Measurements from ENCODE around the gene PROZ. TPM values are rescaled to one million over a fixed set of nuclear protein-coding genes. Genes with fewer than 3 reads are reported as not detected.

PROZ gene
- total RNA-seq, 1 donor from 2014 or later = not detected

DNA sequence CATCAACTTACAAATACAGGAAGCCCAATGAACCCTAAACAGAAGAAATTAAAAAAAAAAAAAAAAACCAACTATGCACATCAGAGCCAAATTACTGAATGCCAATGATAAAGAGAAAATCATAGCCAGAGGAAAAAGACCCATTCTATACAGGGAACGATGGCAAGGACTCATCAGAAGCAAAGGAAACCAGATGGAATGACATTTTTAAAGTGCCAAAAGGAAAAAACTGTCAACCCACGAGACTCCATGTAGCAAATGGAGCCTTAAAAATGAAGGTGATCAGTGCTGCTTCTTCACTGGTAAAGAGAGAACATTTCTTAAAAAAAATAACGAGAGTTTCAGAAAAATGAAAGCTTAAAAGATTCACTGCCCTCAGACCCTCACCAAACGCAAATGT, 31.7 kb downstream of the PROZ start:
- intact Hi-C loops (cut with DNase I) = no loop called here
- ATAC-seq = no peak
- DNase-seq (ENCODE audit: low spot score) = no peak

- no peak for ATAC-seq
- intact Hi-C loops (cut with DNase I) = no loop called here
- no peak for DNase-seq (ENCODE audit: low spot score)
Observed at GRCh38 chr13:113192279-113192678, 33.8 kb downstream of the PROZ start.

GRCh38 chr13:113192902-113193301, 34.5 kb downstream of the PROZ start:
- DNase-seq (ENCODE audit: low spot score) = no peak
- intact Hi-C loops (cut with DNase I) = no loop called here
- ATAC-seq = no peak

DNA sequence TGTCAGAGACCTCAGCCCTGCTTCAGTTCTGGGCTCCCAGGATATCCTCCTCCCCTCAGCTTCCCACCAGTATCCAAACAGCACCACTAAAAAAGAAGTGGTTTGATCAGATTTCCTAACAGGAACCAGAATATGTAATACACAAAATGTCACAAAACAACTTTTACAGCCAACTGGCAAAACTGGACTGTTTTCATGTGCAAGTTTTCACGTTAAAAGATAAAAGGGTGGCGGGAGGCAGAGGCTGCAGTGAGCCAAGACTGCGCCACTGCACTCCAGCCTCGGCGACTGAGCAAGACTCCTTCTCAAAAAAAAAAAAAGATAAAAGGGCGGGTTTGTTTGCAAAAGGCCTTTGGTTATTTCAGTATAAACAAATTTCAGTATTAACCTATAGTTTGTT, 36.9 kb downstream of the PROZ start:
- no peak for ATAC-seq
- no peak for DNase-seq (ENCODE audit: low spot score)
- intact Hi-C loops (cut with DNase I) = no loop called here

GRCh38 chr13:113196970-113197737, 38.7 kb downstream of the PROZ start:
- no peak for DNase-seq (ENCODE audit: low spot score)
- intact Hi-C loops (cut with DNase I) = no loop called here
- ATAC-seq = no peak

GRCh38 chr13:113201815-113202214, 43.4 kb downstream of the PROZ start:
- DNase-seq (ENCODE audit: low spot score) = no peak
- intact Hi-C loops (cut with DNase I) = no loop called here
- no peak for ATAC-seq

GRCh38 chr13:113202912-113203311, 44.5 kb downstream of the PROZ start:
- intact Hi-C loops (cut with DNase I) = no loop called here
- DNase-seq (ENCODE audit: low spot score) (no peak), ATAC-seq (no peak)

- ATAC-seq (no peak), DNase-seq (ENCODE audit: low spot score) (no peak)
- intact Hi-C loops (cut with DNase I) = no loop called here
Observed at GRCh38 chr13:113203507-113204377, 45.3 kb downstream of the PROZ start.

GRCh38 chr13:113204378-113204734, 45.9 kb downstream of the PROZ start:
- DNase-seq (ENCODE audit: low spot score) (no peak), ATAC-seq (no peak)
- intact Hi-C loops (cut with DNase I) = no loop called here

- intact Hi-C loops (cut with DNase I) = no loop called here
- no peak for ATAC-seq
- DNase-seq (ENCODE audit: low spot score) = no peak
Observed at GRCh38 chr13:113205428-113205931, 47.0 kb downstream of the PROZ start.

- no peak for DNase-seq (ENCODE audit: low spot score)
- no peak for ATAC-seq
- intact Hi-C loops (cut with DNase I) = no loop called here
Observed at GRCh38 chr13:113207460-113207859, 49.0 kb downstream of the PROZ start.

- intact Hi-C loops (cut with DNase I) = no loop called here
- ATAC-seq (peak; percentile 31), DNase-seq (ENCODE audit: low spot score) (no peak)
Observed at GRCh38 chr13:113207890-113208420, 49.5 kb downstream of the PROZ start.

DNA sequence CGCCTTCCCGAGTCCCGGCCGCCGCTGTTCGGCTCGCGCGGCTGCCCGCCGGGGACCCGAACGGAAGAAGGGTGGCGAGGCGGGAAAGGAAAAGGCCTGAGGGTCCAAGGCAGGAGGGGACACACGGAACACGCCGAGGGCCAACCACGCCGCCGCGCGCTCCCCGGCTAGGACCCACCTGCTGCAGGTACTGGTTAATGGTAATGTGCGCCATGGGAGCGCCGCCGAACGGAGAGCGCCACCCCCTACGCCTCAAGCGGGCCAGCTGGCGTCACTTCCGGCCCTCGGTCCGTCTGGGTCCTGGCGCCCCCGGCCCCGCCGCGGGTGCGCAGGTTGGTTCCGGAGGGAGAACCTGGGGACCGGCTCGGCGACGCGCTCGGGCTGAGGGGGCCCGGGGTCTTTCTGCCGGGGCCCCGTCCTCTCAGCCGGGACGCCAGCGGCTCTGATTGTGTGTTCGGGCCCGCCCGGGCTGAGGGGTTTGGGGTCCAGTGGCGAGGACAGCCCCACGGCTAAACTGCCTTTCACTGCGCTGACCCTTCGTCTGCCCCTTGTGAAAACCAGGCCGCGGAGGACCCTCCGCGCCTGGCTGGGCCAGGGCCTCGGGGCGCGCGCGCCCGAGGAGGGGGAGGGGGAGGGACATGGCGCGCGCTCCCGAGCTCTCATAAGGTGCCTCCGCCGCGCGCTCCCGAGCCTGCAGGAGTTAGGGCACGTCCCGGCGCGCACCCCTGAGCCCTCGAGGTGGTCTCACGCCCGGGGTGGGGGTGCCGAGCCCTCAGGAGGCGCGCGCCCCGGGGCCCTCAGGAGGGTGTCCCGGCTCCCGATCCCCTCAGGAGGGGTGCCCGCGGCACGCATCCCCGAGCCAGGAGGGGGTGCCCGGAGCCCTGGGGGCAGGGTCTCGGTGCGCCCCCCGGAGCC, 50.2 kb downstream of the PROZ start, which contains the start of gene PCID2:
Gene PCID2, minus strand, starts transcription at position 249 of the 915 bp plus-strand sequence. Its CDS starts 35 bp downstream, at position 214.
- peak; percentile 95 for ATAC-seq
- intact Hi-C loops (cut with DNase I) = no loop called here
- DNase-seq (ENCODE audit: low spot score) = peak; percentile 92

DNA sequence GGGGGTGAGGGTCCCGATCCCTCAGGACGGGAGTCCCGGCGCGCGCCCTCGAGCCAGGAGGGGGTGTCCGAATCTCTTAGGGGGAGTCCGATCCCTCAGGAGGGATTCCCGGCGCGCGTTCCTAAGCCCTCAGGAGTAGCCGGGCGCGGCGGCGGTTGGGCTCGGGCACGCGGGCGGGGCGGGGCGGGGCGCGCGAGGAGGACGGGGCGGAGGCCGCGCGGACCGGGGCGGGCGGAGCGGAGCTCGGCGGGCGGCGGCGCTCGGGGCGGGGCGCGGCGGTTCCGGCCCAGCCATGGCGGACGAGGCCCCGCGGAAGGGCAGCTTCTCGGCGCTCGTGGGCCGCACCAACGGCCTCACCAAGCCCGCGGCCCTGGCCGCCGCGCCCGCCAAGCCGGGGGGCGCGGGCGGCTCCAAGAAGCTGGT, 50.9 kb downstream of the PROZ start, which contains the start of gene CUL4A:
Gene CUL4A, plus strand, starts transcription at position 278 of the 423 bp plus-strand sequence. Its CDS starts 15 bp downstream, at position 293.
- ATAC-seq (peak; percentile 76), DNase-seq (ENCODE audit: low spot score) (peak; percentile 89)
- intact Hi-C loops (cut with DNase I) = no loop called here

DNA sequence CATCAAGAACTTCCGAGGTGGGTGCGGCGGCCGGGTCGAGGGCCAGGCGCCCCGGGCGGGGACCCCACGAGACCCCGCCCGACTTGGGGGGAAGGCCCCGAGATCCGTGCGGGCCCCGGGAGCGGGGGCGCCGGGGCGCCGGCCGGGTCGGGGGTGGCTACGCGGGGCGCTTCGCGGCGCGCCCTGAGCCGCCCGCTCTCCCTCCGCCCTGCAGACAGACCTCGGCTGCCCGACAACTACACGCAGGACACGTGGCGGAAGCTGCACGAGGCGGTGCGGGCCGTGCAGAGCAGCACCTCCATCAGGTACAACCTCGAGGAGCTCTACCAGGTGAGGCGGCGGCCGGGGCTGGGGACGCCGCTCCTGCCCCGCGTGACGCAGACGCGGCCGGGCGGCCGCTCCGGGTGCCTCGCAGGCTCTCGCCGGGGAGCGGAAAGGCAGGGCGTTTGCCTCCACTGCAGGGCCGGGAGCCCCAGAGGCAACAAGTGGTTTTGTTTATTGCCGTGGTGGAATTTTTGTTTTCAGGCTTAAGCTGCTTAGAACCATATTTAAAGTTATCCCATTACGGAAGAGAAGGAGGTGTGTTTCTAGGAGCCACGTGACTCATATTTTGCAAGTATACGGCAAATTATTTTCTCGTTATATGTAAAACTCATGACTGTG, 51.4 kb downstream of the PROZ start:
- intact Hi-C loops (cut with DNase I) = no loop called here
- ATAC-seq (peak; percentile 12), DNase-seq (ENCODE audit: low spot score) (peak; percentile 70)

GRCh38 chr13:113210833-113211232, 52.4 kb downstream of the PROZ start:
- ATAC-seq (no peak), DNase-seq (ENCODE audit: low spot score) (no peak)
- intact Hi-C loops (cut with DNase I) = no loop called here

DNA sequence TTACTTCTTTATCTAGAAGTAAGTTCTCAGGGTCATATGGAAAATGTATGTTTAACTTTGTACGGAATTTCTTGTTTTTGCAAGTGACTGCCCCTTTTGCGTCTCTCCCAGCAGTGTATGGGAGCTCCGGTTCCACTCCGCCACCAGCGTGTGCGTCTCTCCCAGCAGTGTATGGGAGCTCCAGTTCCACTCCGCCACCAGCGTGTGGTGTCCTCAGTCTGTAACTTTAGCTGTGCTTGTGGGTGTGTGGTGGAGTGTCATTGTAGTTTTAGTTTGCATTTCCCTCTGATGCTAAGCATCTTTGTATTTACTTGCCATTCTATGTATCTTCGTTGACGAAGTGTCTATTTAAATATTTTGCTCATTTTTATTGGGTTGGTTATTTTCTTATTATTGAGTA, 53.3 kb downstream of the PROZ start:
- intact Hi-C loops (cut with DNase I) = no loop called here
- ATAC-seq = no peak
- DNase-seq (ENCODE audit: low spot score) = no peak
